SU-DHL-6 (cell line): ENCODE results near the gene ODAD2.

ENCODE experiments used
- H2AFZ ChIP-seq: fragments of 200-600 bp; sonication (generic); 2 replicates; pipeline ENCODE4 v1.6.1; 2014; ENCODE audit warnings: low read depth, mild to moderate bottlenecking, moderate library complexity, mixed read lengths, antibody characterized with exemption, low read length; ENCODE audit not compliant: severe bottlenecking
- H3F3A ChIP-seq: fragments of 200-600 bp; shearing (Covaris generic); 2 replicates; pipeline ENCODE4 v1.6.0; 2016; ENCODE audit warnings: antibody characterized with exemption, mild to moderate bottlenecking; ENCODE audit not compliant: insufficient read depth
- H3K27ac ChIP-seq: fragments of 200-600 bp; sonication (generic); 2 replicates; pipeline ENCODE4 v1.5.1; 2016; ENCODE audit warnings: low read depth, mild to moderate bottlenecking, low read length, moderate library complexity, mixed read lengths
- H3K27me3 ChIP-seq: fragments of 200-600 bp; sonication (generic), shearing (Covaris generic); 2 replicates; pipeline ENCODE4 v1.6.0; 2014; ENCODE audit warnings: mild to moderate bottlenecking, low read length
- H3K36me3 ChIP-seq: fragments of 200-600 bp; sonication (generic); 2 replicates; pipeline ENCODE4 v1.6.1; 2014; ENCODE audit warnings: mild to moderate bottlenecking, low read length, mixed read lengths
- H3K4me2 ChIP-seq: fragments of 300-600, 200-600 bp; shearing (Covaris generic), sonication (generic); 2 replicates; pipeline ENCODE4 v1.6.0; 2014; ENCODE audit warnings: low read length, low read depth, mild to moderate bottlenecking; ENCODE audit not compliant: poor library complexity, severe bottlenecking
- H3K4me3 ChIP-seq: fragments of 200-600 bp; sonication (generic); 2 replicates; pipeline ENCODE4 v1.5.1; 2014; ENCODE audit warnings: antibody characterized with exemption, low read length, mild to moderate bottlenecking, mixed read lengths; ENCODE audit not compliant: insufficient read depth, poor library complexity, severe bottlenecking
- H3K79me2 ChIP-seq: fragments of 200-600 bp; sonication (generic); 2 replicates; pipeline ENCODE4 v1.6.1; 2014; ENCODE audit warnings: mild to moderate bottlenecking, low read length, moderate library complexity; ENCODE audit not compliant: insufficient read depth
- H3K9ac ChIP-seq: fragments of 200-600 bp; sonication (generic); 2 replicates; pipeline ENCODE4 v1.7.0; 2014; ENCODE audit warnings: mild to moderate bottlenecking, low read length
- H3K9me2 ChIP-seq: fragments of 200-600 bp; sonication (generic); replicated peaks from 2 replicates; pipeline ENCODE4 v1.6.1; 2014; ENCODE audit warnings: low read length; ENCODE audit not compliant: insufficient read depth
- H3K9me3 ChIP-seq: fragments of 200-600 bp; sonication (generic); 2 replicates; pipeline ENCODE4 v1.6.1; 2014; ENCODE audit warnings: low read length, mixed read lengths; ENCODE audit not compliant: insufficient read depth
- H4K20me1 ChIP-seq: fragments of 200-600 bp; sonication (generic); 2 replicates; pipeline ENCODE4 v1.6.1; 2014; ENCODE audit warnings: low read depth, mild to moderate bottlenecking, antibody characterized with exemption, low read length, moderate library complexity, mixed read lengths
- EZH2phosphoT487 ChIP-seq: fragments of 200-600 bp; sonication (generic), shearing (Covaris generic); conservative IDR thresholded peaks from 2 replicates; pipeline ENCODE4 v1.6.1; 2018; ENCODE audit warnings: mild to moderate bottlenecking, antibody characterized with exemption, low read length, moderate library complexity, mixed read lengths
- TF ChIP-seq, protein P1 (sequence below): fragments of 200-600 bp; sonication (generic); IDR thresholded peaks from one replicate; pipeline ENCODE4 v1.5.1; 2017; ENCODE audit warnings: antibody characterized with exemption, mild to moderate bottlenecking, low read length, moderate library complexity; ENCODE audit not compliant: insufficient read depth, poor library complexity, severe bottlenecking

The ODAD2 gene

GRCh38 chr10:28010821-28011220, 11.9 kb upstream of the ODAD2 start:
- Histone ChIP-seq H2AFZ (no peak overlapping the region), H3K27ac (no peak overlapping the region), H3K4me3 (no peak overlapping the region), H3K27me3 (no peaks in the 10 kb centered on the region), H3K79me2 (no peaks in the 10 kb centered on the region), H3K9me2 (no peaks in the 10 kb centered on the region), H3F3A (no peaks in the 10 kb centered on the region), H3K9ac (no peak overlapping the region), H4K20me1 (no peaks in the 10 kb centered on the region), H3K9me3 (no peaks in the 10 kb centered on the region), H3K36me3 (no peaks in the 10 kb centered on the region), H3K4me2 (no peak overlapping the region)
- TF ChIP-seq, protein P1, sequence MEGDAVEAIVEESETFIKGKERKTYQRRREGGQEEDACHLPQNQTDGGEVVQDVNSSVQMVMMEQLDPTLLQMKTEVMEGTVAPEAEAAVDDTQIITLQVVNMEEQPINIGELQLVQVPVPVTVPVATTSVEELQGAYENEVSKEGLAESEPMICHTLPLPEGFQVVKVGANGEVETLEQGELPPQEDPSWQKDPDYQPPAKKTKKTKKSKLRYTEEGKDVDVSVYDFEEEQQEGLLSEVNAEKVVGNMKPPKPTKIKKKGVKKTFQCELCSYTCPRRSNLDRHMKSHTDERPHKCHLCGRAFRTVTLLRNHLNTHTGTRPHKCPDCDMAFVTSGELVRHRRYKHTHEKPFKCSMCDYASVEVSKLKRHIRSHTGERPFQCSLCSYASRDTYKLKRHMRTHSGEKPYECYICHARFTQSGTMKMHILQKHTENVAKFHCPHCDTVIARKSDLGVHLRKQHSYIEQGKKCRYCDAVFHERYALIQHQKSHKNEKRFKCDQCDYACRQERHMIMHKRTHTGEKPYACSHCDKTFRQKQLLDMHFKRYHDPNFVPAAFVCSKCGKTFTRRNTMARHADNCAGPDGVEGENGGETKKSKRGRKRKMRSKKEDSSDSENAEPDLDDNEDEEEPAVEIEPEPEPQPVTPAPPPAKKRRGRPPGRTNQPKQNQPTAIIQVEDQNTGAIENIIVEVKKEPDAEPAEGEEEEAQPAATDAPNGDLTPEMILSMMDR: no peak
- no peak for TF ChIP-seq EZH2phosphoT487

DNA sequence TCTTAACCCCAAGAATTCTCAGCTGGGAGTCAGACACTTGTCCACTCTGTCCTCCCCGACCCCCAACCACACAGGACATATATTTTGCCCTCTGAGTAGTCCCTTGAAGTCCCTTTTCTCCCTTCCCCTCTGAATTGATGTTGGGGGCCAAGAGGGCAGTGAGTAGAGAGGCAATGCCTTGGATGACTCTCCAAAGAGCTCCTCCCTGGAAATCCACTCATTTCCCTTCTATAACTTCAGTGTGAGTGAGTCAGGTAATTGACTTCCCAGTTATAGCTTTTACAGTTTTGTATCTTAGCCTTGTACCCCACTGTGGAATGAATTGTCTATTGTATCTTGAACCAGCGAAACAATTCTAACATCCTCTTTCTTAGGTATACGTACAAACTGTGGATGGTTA, 9.2 kb upstream of the ODAD2 start:
- Histone ChIP-seq H3K9me2 (no peaks in the 10 kb centered on the region), H3K4me2 (no peak overlapping the region), H3K36me3 (no peaks in the 10 kb centered on the region), H3K27ac (no peak overlapping the region), H3F3A (no peaks in the 10 kb centered on the region), H2AFZ (no peak overlapping the region), H3K4me3 (no peak overlapping the region), H3K27me3 (no peaks in the 10 kb centered on the region), H3K9me3 (no peaks in the 10 kb centered on the region), H3K9ac (no peak overlapping the region), H4K20me1 (no peaks in the 10 kb centered on the region), H3K79me2 (no peaks in the 10 kb centered on the region)
- no peak for TF ChIP-seq EZH2phosphoT487
- TF ChIP-seq, protein P1: no peak

DNA sequence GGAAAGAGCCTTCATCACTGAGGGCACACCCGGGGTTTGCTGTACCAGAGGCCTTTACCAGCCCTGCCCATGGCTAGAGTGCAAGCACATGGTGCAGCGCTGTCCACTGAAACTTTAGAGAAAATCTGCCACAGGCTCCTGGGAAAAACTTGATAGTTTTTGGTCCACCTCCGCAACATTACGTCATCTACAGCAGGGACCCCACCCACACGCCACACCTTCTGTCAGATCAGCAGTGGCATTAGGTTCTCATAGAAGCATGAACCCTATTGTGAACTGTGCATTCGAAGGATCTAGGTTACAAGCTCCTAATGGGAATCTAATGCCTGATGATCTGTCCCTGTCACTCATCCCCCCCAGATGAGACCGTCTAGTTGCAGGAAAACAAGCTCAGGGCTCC, 2.5 kb upstream of the ODAD2 start:
- Histone ChIP-seq H4K20me1 (no peaks in the 10 kb centered on the region), H3F3A (no peaks in the 10 kb centered on the region), H3K27me3 (no peaks in the 10 kb centered on the region), H3K79me2 (no peaks in the 10 kb centered on the region), H2AFZ (no peak overlapping the region), H3K9me3 (no peaks in the 10 kb centered on the region), H3K9ac (no peak overlapping the region), H3K4me2 (no peak overlapping the region), H3K27ac (no peak overlapping the region), H3K9me2 (no peaks in the 10 kb centered on the region), H3K36me3 (no peaks in the 10 kb centered on the region), H3K4me3 (no peak overlapping the region)
- TF ChIP-seq, protein P1: no peak
- no peak for TF ChIP-seq EZH2phosphoT487
